Measurements from ENCODE around the gene DARS1. TPM values are rescaled to one million over a fixed set of nuclear protein-coding genes. Genes with fewer than 3 reads are reported as not detected.

DARS1 gene
- total RNA-seq, 1 donor from 2014 or later: 83.6 TPM

- no peak for DNase-seq (ENCODE audit: low spot score)
Measured at GRCh38 chr2:136015699-136016098, 30.3 kb upstream of the DARS1 start.

GRCh38 chr2:136014411-136014810, 29.0 kb upstream of the DARS1 start:
- no peak for DNase-seq (ENCODE audit: low spot score)

GRCh38 chr2:136013955-136014354, 28.5 kb upstream of the DARS1 start:
- no peak for DNase-seq (ENCODE audit: low spot score)

- no peak for DNase-seq (ENCODE audit: low spot score)
Measured at GRCh38 chr2:136013136-136013685, 27.8 kb upstream of the DARS1 start.

- DNase-seq (ENCODE audit: low spot score): no peak
Measured at GRCh38 chr2:136012315-136012714, 26.9 kb upstream of the DARS1 start.

GRCh38 chr2:136010126-136010525, 24.7 kb upstream of the DARS1 start:
- no peak for DNase-seq (ENCODE audit: low spot score)

- peak; percentile 54 for DNase-seq (ENCODE audit: low spot score)
Measured at GRCh38 chr2:136008205-136008865, 22.9 kb upstream of the DARS1 start.

- no peak for DNase-seq (ENCODE audit: low spot score)
Measured at GRCh38 chr2:136006658-136007057, 21.2 kb upstream of the DARS1 start.

GRCh38 chr2:136005462-136006196, 20.2 kb upstream of the DARS1 start:
- no peak for DNase-seq (ENCODE audit: low spot score)

GRCh38 chr2:136004965-136005364, 19.5 kb upstream of the DARS1 start:
- DNase-seq (ENCODE audit: low spot score): no peak

- no peak for DNase-seq (ENCODE audit: low spot score)
Measured at GRCh38 chr2:136001131-136001530, 15.7 kb upstream of the DARS1 start.

- DNase-seq (ENCODE audit: low spot score): no peak
Measured at GRCh38 chr2:136000502-136000901, 15.1 kb upstream of the DARS1 start.

GRCh38 chr2:135999899-136000298, 14.5 kb upstream of the DARS1 start:
- DNase-seq (ENCODE audit: low spot score): no peak

- no peak for DNase-seq (ENCODE audit: low spot score)
Measured at GRCh38 chr2:135998879-135999278, 13.5 kb upstream of the DARS1 start.

- DNase-seq (ENCODE audit: low spot score): no peak
Measured at GRCh38 chr2:135997380-135997779, 12.0 kb upstream of the DARS1 start.

GRCh38 chr2:135996304-135996703, 10.9 kb upstream of the DARS1 start:
- DNase-seq (ENCODE audit: low spot score): no peak

GRCh38 chr2:135994281-135994680, 8.9 kb upstream of the DARS1 start:
- DNase-seq (ENCODE audit: low spot score): no peak

GRCh38 chr2:135993421-135993820, 8.0 kb upstream of the DARS1 start:
- no peak for DNase-seq (ENCODE audit: low spot score)

- DNase-seq (ENCODE audit: low spot score): no peak
Measured at GRCh38 chr2:135991861-135992260, 6.4 kb upstream of the DARS1 start.

GRCh38 chr2:135987441-135987840, 2.0 kb upstream of the DARS1 start:
- no peak for DNase-seq (ENCODE audit: low spot score)

- DNase-seq (ENCODE audit: low spot score): no peak
Measured at GRCh38 chr2:135986507-135986906, 1.1 kb upstream of the DARS1 start.

- no peak for DNase-seq (ENCODE audit: low spot score)
Measured at GRCh38 chr2:135985826-135986393, 484 bp upstream of the DARS1 start.
